Islet precursor cell (in vitro differentiated cells): ENCODE results near the gene CEP63.
"Not testable (repeated sequence)": the region's sequence is repeated elsewhere in the genome, so short reads cannot be mapped to it uniquely, and the experiment has no call there.

Experiments
- DNase-seq: peaks from one replicate; pipeline ENCODE4 v3.0.0-alpha.2; 2018

Gene CEP63

DNA sequence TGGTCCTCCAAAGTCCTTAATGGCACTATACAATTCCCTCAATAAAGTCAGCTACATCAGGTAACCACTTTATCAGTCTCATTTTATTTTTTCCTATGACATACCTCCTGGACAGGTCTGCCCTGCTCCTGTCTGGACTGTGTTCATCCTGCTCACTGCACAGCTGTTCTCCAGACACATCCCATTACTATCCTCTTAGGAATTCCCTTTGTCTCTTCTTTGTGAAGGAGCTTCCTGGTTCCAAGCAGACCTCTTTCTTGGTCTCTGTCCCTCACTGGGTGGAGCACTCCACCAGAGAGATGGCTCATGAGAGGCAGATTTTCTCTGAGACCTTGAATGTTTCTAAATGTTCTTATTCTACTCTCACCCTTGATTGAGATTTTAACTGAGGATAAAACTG is 104.9 kb downstream of the CEP63 start:
- peak; percentile 78 for DNase-seq

DNA sequence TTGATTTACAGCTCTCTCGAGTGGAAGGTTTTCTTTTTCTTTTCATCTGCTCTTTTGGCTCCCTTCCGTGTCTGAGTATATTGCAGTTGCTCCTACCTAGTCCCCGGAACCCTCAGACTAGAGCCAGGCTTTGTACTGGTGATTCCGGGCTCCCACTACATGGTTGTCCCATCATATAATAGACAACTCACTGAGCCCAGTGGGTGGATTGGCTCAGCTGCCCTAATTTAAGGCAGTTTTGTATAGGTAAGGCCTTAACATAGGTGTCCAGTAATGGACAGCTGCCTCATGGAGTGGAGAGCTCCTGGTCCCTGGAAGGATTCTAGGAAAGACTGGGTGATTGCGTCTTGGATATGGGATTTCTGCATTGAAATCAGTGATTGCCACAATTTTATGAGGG is 106.9 kb downstream of the CEP63 start:
- no peak for DNase-seq

DNA sequence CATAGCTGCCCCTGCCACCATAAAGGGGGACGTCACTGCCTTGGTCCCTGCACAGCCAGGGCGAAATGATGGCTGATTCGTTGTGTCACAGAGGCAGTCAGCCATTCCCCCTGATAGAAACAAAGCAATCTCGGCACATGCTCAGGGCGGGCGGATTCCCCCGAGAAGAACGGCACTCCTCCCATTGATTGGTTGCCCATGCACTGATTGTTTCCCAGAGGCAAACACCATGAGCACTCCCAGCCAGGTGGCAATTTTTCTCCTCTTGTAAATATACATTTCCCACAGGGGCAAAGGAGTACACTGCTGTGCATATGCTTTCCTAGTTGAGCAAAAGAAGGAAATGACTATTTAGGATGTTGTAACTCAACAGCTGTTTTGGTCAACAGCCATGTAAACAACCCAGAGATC is 108.5 kb downstream of the CEP63 start:
- DNase-seq: no peak

DNA sequence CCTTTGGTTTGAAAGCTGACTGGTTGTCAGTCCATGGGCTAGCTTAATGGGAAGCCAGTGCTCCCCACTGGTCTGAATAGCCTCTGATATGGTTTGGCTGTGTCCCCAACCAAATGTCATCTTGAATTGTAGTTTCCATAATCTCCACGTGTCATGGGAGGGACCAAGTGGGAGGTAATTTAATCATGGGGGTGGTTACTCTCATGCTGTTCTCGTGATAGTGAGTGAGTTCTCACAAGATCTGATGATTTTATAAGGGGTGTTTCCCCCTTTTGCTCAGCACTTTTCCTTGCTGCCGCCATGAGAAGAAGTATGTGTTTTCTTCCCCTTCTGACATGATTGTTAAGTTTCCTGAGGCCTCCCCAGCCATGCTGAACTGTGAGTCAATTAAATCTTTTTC is 109.1 kb downstream of the CEP63 start:
- not testable (repeated sequence) for DNase-seq

DNA sequence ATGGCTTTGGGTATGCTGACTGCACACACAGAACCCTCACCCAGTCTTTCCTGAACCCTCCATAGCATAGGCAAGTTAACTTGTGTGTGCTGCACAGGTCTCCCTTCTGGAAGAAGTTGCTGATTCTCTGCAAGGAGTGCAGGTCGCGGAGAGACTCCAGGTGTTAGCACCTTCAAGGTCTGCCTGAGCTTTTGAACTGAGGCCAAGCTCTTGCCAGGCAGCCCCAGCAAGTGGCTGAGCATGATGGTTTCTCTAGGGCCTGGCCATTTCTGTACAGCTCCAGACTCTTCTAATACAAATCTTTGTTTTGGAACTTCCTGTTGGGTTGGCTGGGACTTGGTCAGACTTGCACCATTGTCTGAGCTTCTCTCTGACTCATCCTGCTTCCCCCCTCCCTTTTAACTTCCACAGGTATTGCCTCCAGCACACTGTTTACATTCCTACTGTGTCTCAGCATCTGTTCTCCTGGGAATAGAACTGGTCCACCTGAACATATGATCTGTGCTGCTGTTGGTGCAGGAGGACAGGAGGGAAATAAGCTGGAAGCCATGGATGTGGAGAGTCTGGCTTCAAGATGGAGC is 111.6 kb downstream of the CEP63 start:
- peak; percentile 87 for DNase-seq

DNA sequence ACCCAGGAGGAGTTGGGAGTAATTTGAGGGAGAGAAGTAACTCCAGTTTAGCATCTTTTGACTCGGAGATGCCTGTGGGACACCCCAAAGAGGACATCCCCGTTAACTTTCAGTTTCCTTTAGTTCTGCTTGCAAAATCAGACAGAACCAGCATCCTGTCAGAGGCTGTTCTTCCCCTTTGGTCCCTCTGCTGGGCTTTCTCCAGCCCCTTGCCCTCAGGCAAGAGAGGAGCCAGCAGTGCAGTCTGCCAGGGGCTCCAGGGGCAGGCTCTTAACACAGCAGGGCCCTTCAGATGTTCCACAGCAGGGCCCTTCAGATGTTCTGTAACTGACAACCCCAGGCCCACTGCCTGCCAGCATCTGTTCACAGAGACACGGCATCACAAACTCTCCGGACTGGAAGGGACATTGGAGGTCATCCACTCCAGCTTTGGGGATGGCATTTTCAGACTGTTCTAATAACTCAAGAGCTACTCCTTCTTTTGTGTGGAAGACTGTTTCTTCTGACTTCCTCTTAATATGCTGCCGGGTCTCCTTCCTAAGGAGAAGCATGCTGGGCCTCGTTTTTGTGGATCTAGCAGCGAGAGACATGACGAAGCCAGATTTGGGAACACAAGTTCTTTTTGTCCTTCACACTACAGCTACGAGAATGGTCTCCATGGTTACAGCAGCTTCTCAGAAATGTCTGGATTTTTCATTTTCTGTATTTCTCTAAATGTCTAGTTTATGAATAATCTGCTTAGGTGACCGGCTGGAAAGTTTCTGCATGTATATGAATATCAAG is 113.1 kb downstream of the CEP63 start:
- no peak for DNase-seq

DNA sequence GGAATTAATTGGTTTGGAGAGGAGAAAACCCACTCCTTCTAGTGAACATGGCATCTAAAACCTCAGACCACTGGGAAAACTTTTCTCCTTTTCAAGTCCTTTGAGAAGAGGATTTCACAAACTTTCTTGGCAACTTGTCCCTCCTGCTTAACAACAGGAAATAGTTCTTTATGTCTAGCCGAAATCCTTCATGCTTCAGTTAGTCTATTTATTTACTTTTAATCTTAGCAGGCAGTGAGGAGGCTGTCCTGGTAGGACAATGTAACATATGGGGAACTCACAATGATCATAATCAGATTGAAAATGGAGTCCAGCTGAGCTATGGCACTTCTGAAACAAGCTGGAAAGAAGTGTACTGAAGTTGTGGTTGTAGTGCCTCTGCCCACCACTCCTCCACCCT is 114.3 kb downstream of the CEP63 start:
- DNase-seq: no peak

DNA sequence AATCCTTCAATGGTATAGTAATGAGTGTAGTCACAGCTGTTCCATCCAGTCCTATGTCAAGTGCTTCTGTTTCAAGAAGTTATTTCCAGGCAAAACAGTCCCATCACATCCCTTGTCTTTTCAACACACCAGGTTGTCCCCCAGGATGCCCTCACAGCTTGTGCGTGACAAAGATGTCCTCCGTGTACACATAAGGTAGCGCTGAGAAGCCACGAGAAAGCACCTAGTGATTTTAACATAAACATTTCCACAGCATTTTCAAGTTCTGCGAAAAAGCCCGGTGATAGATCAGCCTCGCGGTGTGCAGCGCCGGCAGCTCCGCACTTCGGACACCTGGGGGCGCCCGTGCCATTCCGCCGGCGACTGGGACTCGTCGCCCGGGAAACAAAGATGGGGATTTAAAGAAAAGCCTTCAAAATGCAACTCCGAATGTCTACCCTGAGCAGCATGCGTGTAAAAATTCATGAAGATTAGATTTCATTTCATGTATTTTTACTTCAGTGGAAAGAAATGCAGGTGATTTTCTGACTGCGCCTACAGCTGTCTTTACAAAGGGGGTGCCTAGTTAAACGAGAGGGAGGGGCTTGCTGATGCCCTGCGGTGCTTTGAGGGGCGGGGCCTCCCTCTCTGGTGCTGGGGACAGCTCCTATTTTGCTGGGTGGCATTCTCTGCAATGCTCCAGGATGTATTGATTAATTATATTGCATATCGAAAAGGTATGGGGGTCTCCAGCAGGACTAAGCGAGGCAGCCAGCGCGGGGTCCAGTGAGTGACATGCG is 115.0 kb downstream of the CEP63 start:
- DNase-seq: peak; percentile 83

DNA sequence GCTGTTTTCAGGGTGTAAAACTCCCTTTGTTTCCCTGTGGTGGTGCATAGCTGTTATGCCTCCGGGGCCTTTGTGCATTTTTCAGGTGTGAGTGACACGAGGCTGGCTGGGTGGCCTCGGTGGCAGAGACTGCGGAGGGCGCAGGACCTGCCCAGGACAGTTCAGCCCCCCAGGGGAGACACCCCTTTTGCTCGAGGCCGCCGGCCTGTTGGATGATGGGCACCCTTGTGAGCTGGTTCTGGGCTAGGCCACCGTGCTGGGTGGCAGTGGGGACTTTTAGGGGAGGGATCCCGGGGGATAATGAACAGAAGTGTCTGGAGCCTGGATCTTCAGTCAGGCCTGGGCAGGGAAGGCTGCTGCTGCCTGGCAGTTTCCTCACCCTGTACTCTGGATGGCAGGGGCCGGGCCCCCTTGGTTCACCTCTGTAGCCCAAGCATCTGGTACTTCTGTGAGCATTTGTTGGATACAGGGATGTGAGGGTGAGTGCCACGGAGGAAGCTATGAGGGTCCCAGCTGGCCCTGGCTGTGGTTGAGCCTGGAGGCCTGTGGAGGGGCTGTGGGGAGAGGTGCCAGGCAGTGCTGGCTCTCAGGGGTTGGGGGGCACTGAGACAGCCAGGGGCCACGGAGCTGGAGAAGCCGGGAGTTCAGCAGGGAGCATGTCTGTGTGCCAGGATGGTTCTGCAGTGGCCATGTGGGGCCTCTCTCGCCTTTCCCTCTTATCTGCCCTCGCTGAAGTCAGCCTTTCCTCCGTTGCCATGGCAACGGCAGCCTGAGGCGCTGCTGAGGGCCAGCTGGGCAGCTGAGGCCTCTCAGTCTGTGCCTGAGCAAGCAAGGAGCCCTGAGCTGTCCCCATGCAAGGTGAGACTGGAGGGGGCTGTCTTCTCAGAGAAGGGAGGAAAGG is 115.9 kb downstream of the CEP63 start:
- DNase-seq: peak; percentile 90

DNA sequence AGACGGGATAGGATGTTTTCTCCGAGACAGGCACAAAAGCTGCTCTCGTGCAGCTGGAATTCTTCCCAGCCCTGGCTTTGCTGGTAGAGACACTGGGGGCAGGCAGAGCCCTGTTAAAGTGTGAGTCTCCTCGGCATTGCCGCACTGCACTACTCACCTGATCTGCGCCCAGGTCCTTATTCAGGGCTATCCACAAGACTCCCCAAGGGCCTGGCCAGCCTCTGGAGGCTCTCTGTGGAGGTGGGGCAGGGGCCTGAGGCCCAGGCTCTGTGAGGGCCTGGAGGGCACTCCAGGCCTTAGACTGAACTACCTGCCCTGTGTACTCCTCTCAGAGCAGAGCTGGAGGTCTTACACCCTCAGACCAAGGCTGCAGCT is 116.6 kb downstream of the CEP63 start:
- no peak for DNase-seq

DNA sequence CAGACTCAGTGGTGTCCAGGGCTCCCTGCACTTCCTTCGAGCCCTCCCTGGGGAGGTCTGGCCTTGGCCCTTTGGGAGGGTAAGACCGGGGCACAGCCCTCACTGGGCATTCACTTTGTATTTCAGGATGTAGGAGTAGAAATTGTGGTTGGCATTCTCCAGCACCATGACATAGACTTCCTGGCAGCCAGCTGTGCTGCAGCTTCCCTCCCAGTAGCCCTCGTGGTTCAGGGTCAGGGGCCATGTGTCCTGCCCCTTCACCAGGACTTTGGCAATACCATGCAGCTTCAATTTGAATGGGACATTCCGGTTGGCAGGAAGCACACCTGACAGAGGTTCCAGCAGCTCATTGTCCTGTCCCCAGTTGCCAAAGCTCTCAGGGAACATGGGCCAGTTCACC is 117.6 kb downstream of the CEP63 start:
- DNase-seq: no peak

DNA sequence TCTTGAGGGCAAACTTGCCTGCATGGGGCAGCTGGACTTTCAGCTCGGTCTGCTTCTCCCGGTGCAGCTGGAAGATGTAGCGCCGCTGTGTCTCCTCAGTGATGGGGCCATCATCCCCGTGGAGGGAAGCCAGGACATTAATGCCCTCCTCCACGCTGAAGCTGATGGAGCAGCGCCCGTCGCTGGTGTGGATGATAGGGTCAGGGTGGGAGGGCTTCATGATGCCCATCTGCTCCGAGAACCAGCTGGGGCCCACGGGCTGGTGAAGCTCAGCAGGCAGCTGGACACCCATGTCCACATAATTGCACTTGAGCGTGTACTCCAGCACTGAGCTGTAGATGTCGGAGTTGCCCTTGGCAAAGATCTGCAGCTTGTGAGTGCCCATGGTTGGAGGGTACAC is 118.1 kb downstream of the CEP63 start:
- DNase-seq: no peak

DNA sequence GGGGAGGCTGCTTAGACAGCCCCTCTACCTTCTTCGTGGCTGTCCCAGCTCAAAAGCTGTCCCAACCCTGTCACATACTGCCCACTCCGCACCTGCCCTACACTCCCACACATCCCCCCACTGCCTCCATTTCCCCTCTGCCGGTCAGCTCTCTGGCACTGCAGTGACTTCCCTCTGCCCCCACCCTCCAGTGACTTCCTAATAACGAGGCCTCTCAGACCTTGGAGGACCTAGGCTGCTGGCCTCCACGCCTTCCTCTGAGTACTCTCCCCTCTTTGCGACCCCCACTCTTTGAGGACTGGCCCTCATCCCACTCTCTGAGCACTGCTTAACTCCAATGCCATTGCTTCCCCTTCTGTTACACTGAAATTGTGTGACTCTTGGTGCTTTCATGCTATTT is 119.7 kb downstream of the CEP63 start:
- DNase-seq: peak; percentile 32

DNA sequence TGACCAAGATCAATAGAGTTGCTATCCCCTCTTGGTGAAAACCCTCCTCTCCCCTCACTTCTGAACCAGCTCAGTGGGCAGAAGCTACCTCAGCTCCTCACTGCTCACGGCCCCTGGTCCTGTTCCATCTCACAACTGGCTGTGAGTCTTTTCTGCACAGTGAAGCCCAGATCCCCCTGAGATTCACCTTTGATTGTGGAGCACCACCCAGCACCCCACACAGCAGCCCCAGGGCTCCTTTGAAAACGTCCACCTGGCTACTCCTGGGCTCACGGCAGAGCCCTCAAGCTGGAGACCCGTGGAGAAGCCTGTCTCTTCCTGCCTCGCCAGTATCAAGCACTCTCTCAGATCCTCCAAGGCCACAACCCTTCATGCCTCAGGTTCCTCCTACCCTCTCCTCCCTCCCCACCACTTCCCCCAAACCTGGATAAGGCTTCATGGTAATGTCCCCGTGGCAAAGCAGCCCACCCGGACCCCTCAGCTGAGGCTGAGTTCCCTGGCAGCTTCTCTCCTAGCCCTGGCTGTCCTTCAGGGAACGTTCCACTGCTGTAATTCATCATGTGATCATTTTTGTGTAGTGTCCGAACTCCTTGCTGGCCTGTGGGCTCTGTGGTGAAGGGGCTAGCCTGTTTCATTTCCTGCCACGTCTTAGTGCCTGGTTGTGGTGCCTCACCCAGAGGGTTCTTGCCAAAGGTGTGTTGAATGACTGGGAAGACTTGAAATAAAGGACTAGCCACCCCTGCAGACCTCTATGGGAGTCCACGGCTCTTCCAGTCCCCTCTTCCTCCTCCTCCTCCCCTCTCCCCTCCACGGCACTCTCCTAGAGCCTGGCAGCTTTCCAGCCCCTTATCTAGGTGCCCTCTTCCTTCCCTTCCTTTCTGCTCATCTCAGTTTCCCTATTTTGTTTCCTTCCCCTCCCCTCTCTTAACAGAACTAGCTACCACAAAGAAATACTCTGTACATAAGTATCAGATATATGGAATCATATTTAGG is 120.5 kb downstream of the CEP63 start:
- peak; percentile 43 for DNase-seq

DNA sequence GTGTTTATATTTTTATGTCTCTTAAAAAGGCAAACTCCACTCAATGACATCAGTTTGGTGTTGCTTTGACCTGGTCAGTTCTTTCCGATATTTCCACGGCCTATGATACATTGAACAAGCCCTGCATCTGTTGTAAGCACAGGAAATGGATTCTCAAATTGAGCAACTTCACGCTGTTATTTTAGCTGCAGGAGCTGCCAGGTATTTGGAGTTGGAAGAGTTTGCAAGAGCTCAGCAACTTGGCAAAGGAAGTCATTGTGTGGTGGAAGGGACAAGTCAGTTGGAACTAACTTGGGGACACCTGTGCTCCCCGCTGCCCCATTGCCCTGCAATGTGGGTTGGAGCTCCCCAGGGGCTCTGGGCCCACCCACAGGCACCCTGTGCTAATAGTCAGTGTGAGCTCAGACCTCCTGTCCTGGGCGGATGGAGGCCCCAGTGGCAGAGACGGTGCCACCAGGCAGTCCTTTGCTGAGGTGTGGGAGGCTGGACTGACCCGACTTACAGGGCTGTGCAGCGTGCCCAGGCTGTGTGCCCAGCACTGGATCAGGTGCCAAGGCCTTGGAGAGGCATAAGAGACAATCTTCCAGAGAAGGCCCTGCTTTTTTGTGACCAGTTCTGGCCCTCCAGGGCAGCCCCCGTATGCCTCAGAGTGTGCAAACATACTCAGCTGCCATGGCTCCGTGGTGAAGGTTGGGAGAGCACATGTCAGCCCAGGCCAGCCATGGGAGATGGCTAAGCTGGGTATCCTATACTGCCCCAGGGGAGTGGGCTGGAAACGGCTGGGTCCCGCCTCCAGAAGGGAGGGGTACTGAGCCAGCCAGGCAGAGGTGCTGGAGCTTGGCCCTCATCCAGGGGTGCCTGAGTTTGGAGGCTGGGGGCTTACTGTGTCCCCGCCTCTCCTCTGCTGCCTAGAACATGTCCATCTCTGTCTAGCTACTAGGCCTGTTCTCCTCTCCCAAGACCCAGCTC is 121.5 kb downstream of the CEP63 start:
- DNase-seq: peak; percentile 18

DNA sequence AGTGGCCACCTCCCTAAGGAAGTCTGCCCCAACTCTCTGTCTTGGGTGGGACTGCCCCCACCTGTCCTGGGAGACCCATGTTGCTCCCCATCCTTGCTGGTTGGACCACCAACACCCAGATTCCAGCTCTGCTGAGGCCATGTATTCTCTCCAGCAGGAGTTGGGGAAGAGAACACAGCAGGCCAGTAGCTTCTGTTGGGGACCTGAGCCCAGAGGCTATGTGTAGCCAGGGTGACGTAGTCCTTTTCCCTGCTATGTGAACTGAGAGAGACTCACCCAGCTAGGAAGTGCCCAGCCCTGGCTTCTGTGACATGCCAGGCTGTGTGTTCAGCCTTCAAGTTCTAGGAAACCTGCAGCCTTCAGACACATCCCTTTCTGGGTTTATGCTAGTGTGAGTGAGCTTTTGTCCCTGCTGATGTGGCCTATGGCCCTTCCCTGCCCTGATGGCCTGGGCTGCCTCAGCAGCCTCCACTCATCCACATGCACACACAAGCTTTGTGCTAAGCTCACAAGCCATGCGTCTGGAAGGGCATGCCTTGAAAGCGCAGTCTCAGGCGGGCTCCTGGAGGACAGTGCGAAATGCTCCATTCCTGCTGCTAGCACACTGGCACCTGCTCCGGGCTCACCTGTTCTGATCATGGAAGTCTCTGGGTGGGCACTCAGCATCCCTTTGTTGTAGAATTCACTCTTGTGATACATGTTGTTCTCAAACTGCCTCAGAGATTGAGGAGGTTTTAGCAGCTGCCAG is 122.3 kb downstream of the CEP63 start:
- DNase-seq: peak; percentile 48

DNA sequence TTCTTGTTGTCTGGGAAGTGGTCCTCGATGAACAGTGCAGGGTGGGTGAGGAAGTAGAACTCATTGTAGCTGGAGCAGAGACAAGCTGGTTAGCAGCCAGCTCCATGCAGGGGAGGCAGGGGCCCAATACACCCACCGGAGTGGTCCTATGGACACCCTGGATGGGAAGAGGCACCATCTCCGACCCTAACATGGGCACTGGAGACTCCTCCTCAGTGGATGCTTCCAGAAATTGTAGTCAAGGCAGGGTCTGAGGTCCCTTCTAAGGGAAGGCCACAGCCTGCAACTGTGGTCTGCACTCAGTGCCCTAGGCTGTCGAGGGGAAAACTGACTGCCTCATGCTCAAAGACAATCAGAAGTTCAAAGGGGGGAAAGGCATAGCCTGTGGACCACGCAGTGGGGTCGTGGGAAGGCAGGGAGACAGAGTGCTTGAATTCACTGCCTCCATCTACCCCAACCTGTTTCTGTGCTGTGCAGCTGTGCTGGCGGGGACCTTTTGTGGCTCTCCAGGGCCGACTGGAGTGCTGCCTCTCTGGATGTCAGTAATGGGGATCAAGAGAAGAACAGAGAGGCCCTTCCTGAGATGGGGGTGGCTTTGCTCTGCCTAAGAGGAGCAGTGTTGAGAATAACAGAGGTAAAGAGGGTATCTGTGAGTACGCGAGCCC is 123.0 kb downstream of the CEP63 start:
- peak; percentile 44 for DNase-seq

DNA sequence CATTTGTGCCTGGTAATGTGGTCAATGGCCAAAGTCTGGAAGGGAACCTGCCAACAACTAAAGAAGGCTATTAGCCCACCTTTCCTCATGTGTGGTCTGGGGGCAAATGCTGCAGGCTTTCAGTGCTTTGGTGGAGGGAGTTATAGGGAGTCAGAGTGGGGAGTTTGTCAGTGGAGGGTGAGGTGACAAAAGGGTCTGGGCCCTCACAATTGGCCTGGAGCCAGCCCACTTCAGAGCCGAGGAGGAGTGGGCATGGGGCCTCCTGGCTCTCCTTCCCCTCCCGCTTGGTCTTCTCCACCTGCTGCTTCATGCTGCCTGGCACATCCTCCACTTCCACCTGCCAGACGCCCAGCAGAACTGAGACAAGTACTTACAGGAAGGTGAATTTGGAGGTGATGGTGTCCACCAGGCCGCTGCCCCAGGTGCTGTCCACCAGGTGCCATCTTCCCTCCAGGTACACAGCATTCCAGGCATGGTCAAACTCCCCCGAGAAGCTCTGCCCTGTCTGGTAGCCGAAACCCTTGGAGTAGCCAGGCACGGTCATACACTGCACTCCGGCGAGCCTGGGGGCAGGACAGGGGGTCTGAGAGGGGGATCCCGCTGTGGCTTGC is 124.1 kb downstream of the CEP63 start:
- peak; percentile 46 for DNase-seq
